HG03135 (cell line): ENCODE measurements around the gene BMP7.

ENCODE experiments used
- ATAC-seq: cut with Tn5 transposase; IDR thresholded peaks from one replicate; pipeline ENCODE4 v1.9.1; 2021; ENCODE audit warnings: mild to moderate bottlenecking, moderate library complexity; ENCODE audit not compliant: unreplicated experiment

The BMP7 gene

DNA sequence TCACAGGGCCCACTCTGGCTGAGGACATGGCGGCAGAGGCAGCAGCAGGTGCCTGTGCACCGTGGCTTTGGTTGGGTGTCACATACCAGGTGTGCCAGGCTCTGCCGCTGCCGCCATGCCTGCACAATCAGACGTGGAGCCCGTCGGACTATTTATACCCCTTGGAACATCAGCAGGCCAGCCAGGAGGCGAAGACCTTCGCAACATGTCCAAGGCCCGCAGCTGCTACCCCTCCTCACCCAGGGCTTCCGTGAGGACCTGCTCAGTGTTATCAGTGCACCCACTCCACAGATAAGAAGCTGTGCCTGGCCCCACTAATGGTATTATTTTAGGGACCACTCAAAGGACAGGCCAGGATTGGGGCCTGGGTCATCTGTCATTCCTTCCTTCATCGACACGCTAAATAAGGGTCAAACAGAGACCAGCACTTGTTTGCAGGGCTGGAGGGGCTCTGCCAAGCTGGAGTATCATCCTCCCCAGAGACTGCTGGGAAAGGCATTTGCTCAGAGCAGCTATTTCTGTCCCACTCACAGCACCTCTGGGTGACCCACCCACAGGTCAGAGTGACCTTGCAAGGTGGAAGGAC is 109.2 kb downstream of the BMP7 start:
- no peak for ATAC-seq

DNA sequence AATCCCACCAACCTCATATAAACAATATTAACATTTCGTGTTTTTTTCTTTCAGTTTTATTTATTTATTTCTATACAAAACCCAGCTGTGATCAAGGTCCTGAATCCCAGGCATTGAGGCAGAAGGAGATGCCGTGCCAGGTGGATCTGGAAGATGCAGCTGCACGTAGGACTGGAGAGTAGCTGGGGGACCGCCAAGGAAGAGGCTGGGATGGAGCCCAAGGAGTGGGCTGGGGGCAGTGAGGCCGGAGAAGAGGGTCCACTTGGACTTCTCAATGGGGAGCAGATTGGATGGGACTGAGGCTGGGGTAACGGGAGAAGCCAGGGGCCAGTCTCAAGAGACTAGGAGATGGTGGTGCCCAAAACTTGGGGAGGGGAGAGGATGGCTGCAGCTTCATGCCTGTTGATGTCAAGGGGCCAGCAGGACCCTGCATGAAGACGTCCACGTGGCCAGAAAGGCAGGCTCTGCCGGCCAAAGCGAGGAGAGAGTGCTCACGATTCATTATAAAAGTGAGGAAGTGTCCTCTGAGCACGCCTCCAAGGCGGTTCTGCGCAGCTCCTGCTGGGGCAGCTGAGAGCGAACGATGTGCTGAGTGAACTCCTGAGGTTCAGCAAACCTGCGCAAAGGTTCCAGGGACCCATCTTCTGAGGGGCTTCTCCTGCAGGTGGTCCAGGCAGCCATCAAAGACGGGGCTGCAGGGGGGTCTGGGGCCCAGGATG is 110.3 kb downstream of the BMP7 start:
- ATAC-seq, result no peak

DNA sequence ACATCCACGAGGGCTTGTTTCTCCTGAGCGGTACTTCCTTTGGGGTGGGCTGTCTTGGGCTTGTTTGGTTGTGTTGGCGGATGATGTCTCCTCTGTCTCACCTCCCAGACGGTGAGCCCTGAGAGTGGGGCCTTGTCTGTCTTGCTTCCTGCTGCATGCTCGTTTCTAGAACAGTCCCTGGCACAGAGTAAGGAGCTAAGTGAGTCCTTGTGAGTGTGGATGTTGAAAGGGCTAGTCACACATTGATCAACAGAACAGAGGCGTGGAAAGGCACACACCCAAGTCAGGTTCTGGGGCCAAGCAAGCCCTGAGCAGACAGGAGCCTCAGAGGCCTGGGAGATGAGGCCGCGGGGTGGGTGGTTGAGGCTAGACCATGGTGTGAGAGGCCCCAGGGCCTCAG is 111.0 kb downstream of the BMP7 start:
- no peak for ATAC-seq

DNA sequence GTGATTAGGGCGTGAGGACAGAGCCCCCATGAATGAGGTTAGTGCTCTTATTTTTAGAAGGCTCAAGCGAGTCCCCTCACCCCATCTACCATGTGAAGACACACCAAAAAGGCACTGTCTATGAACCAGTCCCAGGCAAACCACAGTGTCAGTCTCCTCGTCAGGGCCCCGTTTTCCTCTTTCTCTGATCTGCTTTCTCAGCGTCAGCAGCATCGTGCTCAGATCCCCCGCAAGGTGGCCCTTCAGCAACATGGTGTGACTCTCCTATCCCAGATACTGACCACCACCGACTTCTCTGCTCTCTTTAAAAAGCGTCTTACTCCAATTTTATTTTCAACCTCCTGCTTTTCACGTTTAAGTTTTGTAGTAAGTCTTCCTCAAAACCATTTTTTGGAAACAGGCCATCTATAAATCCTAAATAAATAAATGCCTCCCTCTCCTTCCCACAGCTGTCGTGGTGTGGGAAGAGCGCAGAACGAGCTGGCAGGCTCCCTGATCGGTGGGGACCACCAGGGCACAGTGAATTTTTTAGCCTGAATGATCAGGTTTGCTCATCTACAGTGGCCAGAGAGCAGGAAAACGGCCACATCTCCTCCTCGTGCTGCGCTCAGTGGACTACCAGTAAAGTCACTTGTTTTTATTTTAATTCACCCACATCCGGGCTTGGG is 113.1 kb downstream of the BMP7 start:
- no peak for ATAC-seq

DNA sequence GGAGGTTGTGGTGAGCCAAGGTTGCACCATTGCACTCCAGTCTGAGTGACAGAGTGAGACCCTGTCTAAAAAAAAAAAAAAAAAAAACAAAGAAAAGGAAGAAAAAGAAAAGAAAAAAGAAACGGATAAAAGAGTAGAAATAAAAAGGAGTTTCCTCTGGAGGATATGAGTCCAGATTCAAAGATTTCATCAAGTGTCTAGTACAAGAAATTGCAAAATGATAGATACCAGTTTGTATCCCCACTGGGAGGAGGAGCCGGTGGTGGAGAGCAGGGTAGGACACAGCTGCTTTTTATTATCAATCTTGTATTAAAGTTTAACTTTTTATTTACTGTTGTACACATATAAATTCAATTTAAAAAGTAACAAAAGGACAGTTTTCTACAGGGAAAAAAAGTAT is 113.9 kb downstream of the BMP7 start:
- ATAC-seq, result no peak

DNA sequence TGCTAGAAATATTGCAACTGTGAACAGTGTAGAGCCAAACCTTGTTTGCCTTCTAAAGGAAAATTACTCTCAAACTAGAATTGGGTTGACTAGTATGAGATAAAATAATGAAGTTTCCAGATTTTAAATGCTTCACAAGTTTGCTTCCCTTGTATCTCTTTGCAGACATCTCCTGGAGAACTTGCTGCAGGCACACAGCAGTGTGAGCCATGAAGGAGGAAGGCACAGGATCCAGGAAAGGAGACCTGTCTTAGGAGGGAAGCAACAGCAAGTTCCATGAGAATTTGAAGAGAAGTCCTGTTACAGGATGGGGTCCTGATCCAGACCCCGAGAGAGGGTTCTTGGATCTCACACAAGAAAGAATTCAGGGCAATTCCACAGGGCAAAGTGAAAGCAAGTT is 115.9 kb downstream of the BMP7 start:
- ATAC-seq, result no peak

DNA sequence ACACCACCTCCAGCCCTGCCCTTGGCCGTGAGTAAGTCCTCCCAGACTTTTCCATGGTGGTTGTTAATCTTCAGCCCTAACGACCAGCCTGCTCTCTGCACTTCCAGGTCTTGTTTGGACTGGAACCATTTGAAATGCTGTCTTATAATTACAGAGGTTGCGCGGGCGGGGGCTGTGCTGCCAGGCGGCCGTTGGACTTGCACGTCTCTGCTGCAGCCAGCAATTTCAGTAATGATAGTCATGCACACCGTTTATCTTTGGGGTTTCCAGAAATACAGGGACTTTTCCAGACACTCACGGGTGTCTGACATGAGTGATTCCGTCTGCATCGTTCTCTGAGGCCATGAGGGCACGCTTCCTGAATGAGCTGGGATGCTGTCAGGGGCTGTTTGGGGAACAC is 118.2 kb downstream of the BMP7 start:
- no peak for ATAC-seq

DNA sequence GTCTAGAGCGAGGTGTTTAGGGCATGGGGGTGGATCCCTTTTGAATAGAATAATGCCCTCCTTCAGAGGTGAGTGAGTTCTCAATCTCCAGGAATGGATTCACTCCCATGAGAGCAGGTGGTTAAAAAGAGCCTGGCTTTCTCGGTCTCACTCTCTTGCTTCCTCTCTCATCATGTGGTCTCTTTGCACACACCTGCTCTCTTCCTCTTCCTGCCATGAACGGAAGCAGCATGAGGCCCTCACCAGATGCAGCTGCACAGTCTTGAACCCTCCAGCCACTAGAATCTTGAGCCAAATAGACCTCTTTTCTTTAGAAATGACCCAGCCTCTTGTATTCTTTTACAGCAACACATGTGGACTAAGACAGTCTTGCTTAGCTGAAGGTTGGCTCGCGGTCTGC is 119.3 kb downstream of the BMP7 start:
- no peak for ATAC-seq

DNA sequence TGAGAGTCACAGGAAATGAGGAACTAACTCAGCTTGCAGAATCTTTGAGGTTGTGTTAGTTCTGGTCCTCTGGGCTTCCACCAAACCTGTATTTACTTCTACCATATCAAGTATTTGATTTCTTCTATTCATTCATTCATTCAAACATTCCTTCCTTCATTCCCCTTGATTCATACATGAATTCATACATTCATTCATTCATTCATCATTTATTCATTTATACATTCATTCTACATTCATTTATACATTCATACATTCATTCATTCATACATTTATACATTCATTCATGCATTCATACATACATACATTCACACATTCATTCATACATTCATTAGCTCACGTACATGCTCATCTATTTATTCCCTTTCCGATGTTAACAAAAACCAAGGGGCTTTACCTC is 120.3 kb downstream of the BMP7 start:
- ATAC-seq, result no peak

DNA sequence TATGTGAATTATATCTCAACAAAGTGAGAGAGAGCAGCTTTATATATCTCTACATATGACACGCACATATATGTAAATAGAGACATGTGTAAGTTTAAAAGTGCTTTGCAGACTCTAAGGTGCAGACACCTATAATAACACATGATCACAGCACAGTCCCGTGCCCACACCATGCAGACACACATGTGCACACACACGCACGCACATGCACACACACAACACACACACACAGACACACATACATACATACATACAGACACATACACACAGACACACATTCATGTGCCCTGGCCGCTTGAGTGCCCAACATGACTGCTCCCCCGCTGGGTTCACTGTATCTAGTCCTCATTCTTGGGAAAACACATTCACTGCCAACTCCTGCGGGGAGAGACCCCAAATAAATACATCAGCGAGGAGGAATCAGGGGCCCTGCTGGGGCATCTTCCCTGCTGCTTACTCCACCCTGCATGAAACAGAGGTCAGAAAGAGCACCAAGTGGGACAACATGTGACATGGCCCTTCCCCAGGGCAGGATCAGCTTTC is 121.3 kb downstream of the BMP7 start:
- no peak for ATAC-seq

DNA sequence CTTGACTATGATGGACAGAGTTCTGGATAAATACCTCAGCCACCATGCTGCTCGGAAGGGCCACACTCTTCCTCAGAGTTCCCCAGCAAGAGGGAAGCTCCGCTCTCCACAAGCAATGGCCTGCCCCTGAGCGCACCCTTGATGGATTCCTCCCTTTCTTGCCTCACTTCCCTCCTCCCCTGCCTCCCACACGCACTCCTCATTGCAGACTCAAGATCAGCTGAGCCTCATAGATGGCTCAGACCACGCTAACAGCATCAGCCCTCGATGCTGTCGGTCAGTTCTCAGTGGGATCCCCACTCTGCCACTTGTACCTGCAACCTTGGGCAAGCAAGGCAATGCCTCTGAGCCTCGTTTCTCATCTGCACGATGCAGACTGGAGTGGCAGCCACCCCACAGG is 123.3 kb downstream of the BMP7 start:
- no peak for ATAC-seq

DNA sequence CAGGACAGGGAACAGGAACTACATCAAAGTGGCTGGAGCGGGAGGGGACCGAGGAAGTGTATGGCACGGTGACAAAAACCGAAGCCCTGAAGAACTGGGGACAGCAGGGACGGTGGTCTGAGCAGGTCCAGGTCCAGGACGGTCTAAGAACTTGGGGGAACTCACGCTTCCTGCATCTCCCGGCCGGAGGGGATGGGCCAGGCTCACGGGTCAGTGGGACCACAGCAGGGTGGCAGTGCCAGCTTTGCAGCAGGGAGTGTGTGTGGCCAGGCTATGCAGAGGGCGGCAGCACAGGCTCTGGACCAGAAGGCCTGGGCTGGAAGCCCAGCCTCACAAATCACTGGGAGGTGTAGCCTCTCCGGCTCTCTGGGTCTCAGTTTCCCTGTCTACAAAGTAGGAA is 123.8 kb downstream of the BMP7 start:
- no peak for ATAC-seq

DNA sequence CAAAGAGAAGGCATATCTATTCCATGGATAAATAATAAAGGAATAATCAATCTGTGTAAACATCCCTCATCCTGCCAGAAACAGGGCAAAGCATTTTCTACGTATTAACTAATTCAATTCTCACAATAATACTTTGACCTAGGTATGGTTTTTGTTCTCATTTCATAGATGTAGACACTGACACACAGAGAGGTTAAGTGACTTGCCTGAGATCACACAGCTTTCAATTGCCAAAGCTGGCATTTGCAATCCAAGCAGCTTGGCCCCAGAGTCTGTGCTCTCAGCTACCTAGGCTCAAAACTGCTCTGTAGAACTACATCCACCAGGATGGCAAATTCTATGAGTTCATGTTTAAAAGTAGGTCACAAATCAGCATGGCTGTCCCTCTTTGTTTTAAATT is 124.9 kb downstream of the BMP7 start:
- no peak for ATAC-seq

DNA sequence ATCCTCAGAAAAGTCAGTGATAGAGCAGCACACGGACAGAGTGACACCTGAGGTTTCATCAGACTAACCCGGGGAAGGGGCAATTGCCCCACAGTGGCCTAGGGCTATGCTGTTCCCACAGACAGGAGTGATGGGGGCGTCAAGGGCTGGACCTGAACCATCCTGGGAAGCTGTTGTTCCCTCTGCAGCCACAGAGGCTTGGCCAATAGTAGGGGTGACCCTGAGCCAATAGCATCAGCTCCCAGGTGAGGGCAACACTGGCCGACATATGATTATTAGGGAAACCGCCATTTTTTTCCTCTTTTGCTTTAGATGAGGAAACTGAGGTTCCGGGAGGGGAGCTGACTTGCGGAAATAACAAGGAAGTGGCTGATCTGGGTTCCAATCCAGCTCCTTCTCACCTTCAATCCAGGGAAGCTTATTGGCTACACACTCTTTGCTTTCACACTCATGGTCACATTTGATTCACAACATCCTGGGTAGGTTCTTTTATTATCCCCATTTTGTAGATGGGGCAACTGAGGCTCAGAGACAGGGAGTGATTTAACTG is 126.0 kb downstream of the BMP7 start:
- no peak for ATAC-seq

DNA sequence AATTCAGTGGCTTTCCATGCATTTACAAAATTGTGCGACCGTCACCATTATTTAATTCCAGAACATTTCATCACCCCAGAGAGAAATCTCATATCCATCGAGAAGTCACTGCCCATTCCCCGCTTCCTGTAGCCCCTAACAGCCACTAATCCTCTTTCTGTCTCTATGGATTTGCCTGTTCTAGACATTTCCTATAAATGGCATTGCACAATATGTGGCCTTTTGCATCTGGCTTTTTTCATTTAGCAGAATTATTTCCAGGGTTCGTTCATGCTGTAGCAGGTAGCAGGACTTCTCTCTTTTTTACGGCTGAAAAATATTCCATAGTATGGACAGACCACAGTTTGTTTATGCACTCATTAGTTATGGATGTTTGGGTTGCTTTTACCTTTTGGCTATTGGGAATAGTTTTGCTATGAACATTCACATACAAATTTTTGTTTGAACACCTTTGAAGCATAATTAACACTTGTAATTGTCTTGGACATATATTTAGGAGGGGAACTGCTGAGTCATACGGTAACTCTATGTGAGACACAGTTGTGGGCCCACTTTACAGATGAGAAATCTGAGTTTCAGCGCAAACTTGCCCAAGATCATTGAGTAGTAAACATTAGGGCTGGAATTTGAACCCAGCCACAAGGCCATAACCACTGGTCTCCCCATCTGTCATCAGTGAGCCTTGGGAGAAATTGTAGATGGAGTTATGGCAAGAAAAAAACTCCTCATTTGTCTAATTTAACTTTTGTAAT is 126.9 kb downstream of the BMP7 start:
- no peak for ATAC-seq

DNA sequence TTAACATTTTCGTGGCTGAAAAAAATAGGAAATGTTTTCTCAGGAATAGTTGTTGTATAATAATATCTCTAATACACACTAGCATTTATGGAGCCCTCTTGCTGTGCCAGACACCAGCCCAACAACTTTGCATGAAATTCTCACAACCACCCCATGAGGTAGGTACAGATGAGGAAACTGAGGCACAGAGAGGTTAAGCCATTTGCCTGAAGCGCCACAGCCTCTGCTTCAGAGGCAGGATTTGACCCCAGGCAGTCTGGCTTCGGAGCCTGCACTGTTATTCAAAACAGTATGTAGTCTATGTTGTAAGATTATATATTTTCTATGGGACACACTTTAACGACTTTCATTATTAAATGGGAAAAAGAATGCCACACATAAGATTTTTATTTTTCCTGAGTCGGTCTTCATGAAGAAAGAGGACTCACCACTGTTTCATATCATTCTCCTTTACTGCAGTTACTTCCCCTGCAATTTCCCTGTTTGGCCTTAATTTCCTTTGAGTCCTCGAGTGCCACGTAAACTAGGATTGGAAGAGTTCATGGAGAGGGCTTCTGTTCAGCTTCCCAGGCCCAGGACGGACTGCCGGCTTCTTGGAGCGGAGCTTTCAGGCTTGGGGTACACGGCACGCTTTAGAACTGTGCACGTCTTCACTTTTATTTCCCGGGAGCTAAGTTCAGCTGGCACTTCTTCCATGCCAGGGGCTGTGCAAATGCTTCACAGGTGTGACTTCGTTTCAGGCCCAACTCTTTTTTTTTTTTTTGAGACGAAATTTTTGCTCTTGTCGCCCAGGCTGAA is 128.0 kb downstream of the BMP7 start:
- ATAC-seq, result no peak

DNA sequence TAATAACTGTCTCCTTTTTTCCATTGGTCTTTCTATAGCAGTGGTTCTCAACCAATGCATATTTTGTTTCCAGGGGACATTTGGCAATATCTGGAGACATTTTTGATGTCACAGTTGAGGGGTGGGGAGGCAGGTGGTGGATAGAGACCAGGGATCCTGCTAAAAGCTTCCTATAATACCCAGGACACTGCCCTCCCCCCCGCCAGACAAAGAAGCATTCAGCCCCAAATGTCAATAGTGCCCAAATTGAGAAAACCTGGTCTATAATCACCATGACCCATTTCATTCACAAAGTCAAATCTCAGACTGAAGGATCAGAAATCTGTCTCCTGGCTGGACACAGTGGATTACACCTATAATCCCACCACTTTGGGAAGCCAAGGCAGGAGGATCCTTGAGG is 128.8 kb downstream of the BMP7 start:
- no peak for ATAC-seq

DNA sequence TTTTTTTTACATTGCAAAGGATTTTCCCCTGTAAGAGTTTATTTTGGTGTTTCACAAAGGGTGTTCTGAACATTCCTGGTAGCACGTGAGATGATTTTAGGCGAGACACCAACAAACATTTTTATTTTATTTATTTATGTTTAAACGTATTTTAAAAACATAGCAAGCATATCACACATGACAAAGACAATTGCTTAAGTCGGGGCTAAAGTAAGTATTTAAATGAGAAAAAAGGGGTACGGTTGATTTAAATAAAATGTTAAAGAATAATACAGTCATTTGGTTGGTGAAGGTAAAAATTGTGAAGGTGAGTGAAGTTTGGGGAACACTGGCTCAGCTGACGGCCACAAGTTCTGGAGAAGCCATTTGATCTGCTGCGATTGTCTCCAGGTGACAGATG is 129.7 kb downstream of the BMP7 start:
- no peak for ATAC-seq

DNA sequence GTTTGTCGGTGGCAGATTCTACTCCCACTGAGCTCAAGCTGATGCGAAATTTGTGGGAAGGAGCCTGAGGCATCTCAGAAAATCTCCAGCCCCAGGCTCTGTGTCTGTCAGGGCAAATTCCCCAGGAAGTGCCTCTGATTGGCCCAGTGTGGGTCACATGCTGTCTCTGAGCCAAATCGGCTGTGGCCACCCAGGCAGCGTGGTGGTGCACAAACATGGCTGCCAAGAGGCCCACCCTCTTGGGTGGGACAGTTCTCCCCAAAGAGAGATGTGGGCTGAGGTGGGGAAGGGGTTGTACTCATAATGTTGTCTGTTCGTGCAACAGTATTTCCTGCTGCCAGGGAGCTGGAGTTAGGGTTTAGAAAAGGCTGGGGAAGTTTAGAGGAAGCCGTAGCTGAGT is 130.6 kb downstream of the BMP7 start:
- no peak for ATAC-seq

DNA sequence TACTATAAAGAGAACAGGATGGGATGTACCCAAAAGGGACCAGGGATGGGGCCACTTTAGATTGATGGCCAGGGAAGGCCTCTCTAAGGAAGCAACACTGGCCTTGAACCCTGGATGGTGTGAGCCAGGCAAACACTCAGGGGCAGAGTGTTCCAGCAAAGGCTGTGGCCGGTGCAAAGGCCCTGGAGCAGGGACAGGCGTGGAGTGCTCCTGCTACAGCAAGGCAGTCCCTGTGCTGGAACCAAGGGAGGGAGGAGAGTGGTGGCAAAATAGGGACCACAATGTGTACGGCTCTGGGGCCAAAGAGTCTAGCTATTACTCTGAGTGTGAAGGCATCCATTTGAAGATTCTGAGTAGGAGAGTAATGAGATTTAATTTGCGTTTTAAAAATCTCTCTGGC is 131.6 kb downstream of the BMP7 start:
- ATAC-seq, result no peak
